Lower leg skin (tissue), 3 donors: ENCODE data around the gene ELK1.

Experiments used
- CTCF ChIP-seq, 3 donors: fragments of 450-650 bp; IDR thresholded peaks; one replicate each; pipeline ENCODE4 v1.5.1; 2016; ENCODE audit warnings: antibody characterized with exemption in 3 of 3, mild to moderate bottlenecking in 3 of 3, moderate library complexity in 2 of 3
- POLR2A ChIP-seq, 2 donors: fragments of 450-650 bp; IDR thresholded peaks; one replicate each; pipeline ENCODE4 v1.6.1; 2016 to 2017; ENCODE audit warnings: antibody characterized with exemption in 2 of 2, mild to moderate bottlenecking in 1 of 2, moderate library complexity in 1 of 2

- TF ChIP-seq CTCF (IDR thresholded peaks at IDR 0.05) (no peak), POLR2A (IDR thresholded peaks at IDR 0.05) (no peak)
These were observed 64.1 kb downstream of the ELK1 start for GRCh38 chrX:47586043-47586787.
